Cardiac fibroblast (primary cell): ENCODE results near the gene RANBP6.
A peak's percentile ranks its signal among the peaks of the same experiment; 100 is the strongest.
"Not testable (repeated sequence)": the region's sequence is repeated elsewhere in the genome, so short reads cannot be mapped to it uniquely, and the experiment has no call there.

ENCODE experiments used
- DNase-seq, 2 donors: peaks; one replicate each; pipeline versions ENCODE4 v3.0.0 to v3.0.0-alpha.2; 2010; ENCODE audit warnings: low read depth in 2 of 2
- H3K4me3 ChIP-seq, 2 donors: replicated peaks in 1 of 2; 1 replicate in 1 of 2; 2 replicates in 1 of 2; pipeline ENCODE4 v1.5.1; 2011; ENCODE audit warnings: low read depth in 2 of 2, low read length in 2 of 2, mild to moderate bottlenecking in 2 of 2, moderate library complexity in 1 of 2
- CTCF ChIP-seq: IDR thresholded peaks from one replicate; pipeline ENCODE4 v1.5.1; 2011; ENCODE audit warnings: low read depth, mild to moderate bottlenecking, low read length, inconsistent platforms

Gene RANBP6

DNA sequence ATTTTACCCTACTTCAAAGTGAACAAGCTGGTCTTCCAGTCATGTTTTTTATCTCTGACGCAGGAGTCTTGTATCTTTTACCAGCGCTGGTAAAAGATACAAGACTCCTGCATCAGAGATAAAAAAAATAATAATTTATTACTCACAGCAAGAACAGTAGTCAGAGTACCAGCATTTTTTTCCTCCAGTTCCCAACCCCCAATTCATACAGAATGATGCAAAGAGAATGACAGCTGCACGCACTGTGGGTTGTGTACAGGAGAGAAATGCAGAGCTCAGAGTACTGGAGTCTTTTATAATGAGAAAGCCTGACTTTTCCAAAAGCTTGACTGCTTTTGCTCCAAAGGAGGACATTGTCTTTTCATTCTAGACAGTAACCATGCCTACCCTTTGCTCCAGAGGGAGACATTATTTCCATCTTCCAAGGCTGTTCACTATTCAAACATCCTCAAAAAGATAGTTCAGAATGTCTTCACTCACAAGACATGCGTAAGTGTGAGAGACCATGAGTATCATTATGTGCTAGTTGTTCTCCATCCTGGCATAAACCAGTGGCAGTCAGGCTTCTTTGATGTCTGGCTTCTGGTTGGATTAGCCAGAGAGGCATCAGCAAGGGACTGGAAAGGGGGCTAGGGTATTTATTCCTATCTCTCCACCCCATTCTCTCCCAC lies 14.3 kb upstream of the RANBP6 start:
- no peak overlapping the region for H3K4me3 ChIP-seq
- no peak for TF ChIP-seq CTCF
- DNase-seq, result peak in 1 of 2 donors; percentile 23

GRCh38 chr9:6024035-6024554 lies 8.7 kb upstream of the RANBP6 start:
- DNase-seq, result peak; percentile 6 to 9
- H3K4me3 ChIP-seq, result no peak overlapping the region
- TF ChIP-seq CTCF, result peak; percentile 62

DNA sequence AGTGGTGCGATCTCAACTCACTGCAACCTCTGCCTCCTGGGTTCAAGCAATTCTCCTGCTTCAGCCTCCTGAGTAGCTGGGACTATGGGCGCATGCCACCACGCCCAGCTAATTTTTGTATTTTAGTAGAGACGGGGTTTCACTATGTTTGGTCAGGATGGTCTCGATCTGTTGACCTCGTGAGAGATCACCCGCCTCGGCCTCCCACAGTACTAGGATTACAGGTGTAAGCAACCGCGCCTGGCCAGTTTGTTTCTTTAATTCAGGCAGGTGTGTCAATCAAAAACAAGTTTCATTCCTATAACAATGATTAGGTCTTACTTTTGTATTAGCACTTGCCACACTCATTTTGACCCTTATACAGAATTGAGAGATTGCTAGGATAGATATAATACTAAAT lies 1.6 kb upstream of the RANBP6 start:
- DNase-seq, H3K4me3 ChIP-seq: not testable (repeated sequence)

GRCh38 chr9:6014670-6015270 lies 654 bp downstream of the RANBP6 start:
- TF ChIP-seq CTCF, result no peak
- DNase-seq, result peak; percentile 45 to 79
- peak overlapping the region; percentile 79 to 88 for H3K4me3 ChIP-seq

- peak overlapping the region; percentile 80 to 86 for H3K4me3 ChIP-seq
- peak; percentile 99 for DNase-seq
- TF ChIP-seq CTCF, result no peak
Measured at GRCh38 chr9:6008169-6008979, 7.0 kb downstream of the RANBP6 start.

DNA sequence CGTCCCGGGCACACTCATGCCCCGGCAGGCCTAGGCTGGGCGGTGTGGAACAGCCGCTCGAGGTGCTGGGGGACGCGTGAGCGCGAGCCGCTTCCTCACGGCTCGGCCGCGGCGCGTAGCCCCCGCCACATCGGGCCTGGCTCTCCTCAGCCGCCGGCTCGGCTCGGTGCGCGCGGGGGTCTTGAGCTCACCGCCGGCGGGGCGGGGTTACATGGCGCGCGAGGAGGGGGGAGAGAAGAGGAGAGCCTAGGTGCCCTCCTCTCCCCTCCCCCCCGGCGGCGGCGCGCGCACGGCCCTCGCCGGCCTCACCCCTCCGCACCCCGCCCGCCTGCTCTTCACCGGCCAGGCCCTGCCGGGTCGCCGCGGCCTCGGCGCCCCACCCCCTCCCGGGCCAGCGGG lies 7.7 kb downstream of the RANBP6 start:
- H3K4me3 ChIP-seq, result peak overlapping the region; percentile 80 to 86
- peak; percentile 55 to 73 for DNase-seq
- TF ChIP-seq CTCF, result no peak
